ENCODE measurements around the gene FOSL2.

Gene FOSL2

GRCh38 chr2:28411166-28411755 is 18.6 kb downstream of the FOSL2 start:
- no peaks in the 10 kb centered on the region for H3K36me3 ChIP-seq (ENCODE audit: control insufficient read depth, insufficient read depth, low read length)
- H3K4me3 ChIP-seq (replicated peaks; ENCODE audit: low read depth, low read length) = no peak overlapping the region
- no peak for TF ChIP-seq CTCF (IDR thresholded peaks at IDR 0.05; ENCODE audit: insufficient read depth, low read length, poor library complexity, severe bottlenecking)
- DNase-seq (ENCODE audit: extremely low read depth, insufficient read length) = no peak
- H3K27me3 ChIP-seq (replicated peaks; ENCODE audit: control insufficient read depth, insufficient read depth, low read length) = no peaks in the 10 kb centered on the region

- Histone ChIP-seq H3K36me3 (ENCODE audit: control insufficient read depth, insufficient read depth, low read length) (no peaks in the 10 kb centered on the region), H3K27me3 (replicated peaks; ENCODE audit: control insufficient read depth, insufficient read depth, low read length) (no peaks in the 10 kb centered on the region), H3K4me3 (replicated peaks; ENCODE audit: low read depth, low read length) (no peak overlapping the region)
- no peak for TF ChIP-seq CTCF (IDR thresholded peaks at IDR 0.05; ENCODE audit: insufficient read depth, low read length, poor library complexity, severe bottlenecking)
- DNase-seq (ENCODE audit: extremely low read depth, insufficient read length) = no peak
Measured at GRCh38 chr2:28411956-28412609, 19.4 kb downstream of the FOSL2 start.

GRCh38 chr2:28412625-28413151 is 20.0 kb downstream of the FOSL2 start:
- DNase-seq (ENCODE audit: extremely low read depth, insufficient read length) = no peak
- no peaks in the 10 kb centered on the region for H3K36me3 ChIP-seq (ENCODE audit: control insufficient read depth, insufficient read depth, low read length)

GRCh38 chr2:28413152-28413898 is 20.7 kb downstream of the FOSL2 start:
- Histone ChIP-seq H3K36me3 (ENCODE audit: control insufficient read depth, insufficient read depth, low read length) (no peaks in the 10 kb centered on the region), H3K4me3 (replicated peaks; ENCODE audit: low read depth, low read length) (no peak overlapping the region), H3K27me3 (replicated peaks; ENCODE audit: control insufficient read depth, insufficient read depth, low read length) (no peaks in the 10 kb centered on the region)
- no peak for TF ChIP-seq CTCF (IDR thresholded peaks at IDR 0.05; ENCODE audit: insufficient read depth, low read length, poor library complexity, severe bottlenecking)
- DNase-seq (ENCODE audit: extremely low read depth, insufficient read length) = no peak

More at GRCh38 chr2:28412625-28413151, 20.0 kb downstream of the FOSL2 start:
- H3K27me3 ChIP-seq (replicated peaks; ENCODE audit: control insufficient read depth, insufficient read depth, low read length) = no peaks in the 10 kb centered on the region
- no peak overlapping the region for H3K4me3 ChIP-seq (replicated peaks; ENCODE audit: low read depth, low read length)
- TF ChIP-seq CTCF (IDR thresholded peaks at IDR 0.05; ENCODE audit: insufficient read depth, low read length, poor library complexity, severe bottlenecking) = no peak

- Histone ChIP-seq H3K36me3 (ENCODE audit: control insufficient read depth, insufficient read depth, low read length) (no peaks in the 10 kb centered on the region), H3K4me3 (replicated peaks; ENCODE audit: low read depth, low read length) (no peak overlapping the region), H3K27me3 (replicated peaks; ENCODE audit: control insufficient read depth, insufficient read depth, low read length) (no peaks in the 10 kb centered on the region)
- no peak for TF ChIP-seq CTCF (IDR thresholded peaks at IDR 0.05; ENCODE audit: insufficient read depth, low read length, poor library complexity, severe bottlenecking)
- DNase-seq (ENCODE audit: extremely low read depth, insufficient read length) = no peak
Measured at GRCh38 chr2:28413899-28414295, 21.2 kb downstream of the FOSL2 start.
